HG03442 (cell line): Measurements from ENCODE around the gene CHRNB2.

Experiments used
- ATAC-seq: cut with Tn5 transposase; IDR thresholded peaks from one replicate; pipeline ENCODE4 v1.9.1; 2021; ENCODE audit warnings: mild to moderate bottlenecking, moderate library complexity; ENCODE audit not compliant: unreplicated experiment

CHRNB2 gene

GRCh38 chr1:154629061-154629674 lies 61.6 kb downstream of the CHRNB2 start:
- no peak for ATAC-seq
